Breast epithelium (tissue), 3 donors: ENCODE data around the gene UPK2.

Experiments used
- POLR2A ChIP-seq: fragments of 450-650 bp; IDR thresholded peaks from one replicate; pipeline ENCODE4 v1.6.1; 2016; ENCODE audit warnings: antibody characterized with exemption, mild to moderate bottlenecking, moderate library complexity
- POLR2AphosphoS5 ChIP-seq, 3 donors: sonication (generic); formaldehyde crosslinking; IDR thresholded peaks; one replicate each; pipeline ENCODE4 v1.6.1; 2017; ENCODE audit warnings: antibody characterized with exemption in 3 of 3
- TF ChIP-seq, protein P1 (sequence below), 3 donors: fragments of 450-650 bp; IDR thresholded peaks; one replicate each; pipeline ENCODE4 v1.5.1; 2016 to 2017; ENCODE audit warnings: antibody characterized with exemption in 3 of 3, mild to moderate bottlenecking in 3 of 3, moderate library complexity in 3 of 3

DNA sequence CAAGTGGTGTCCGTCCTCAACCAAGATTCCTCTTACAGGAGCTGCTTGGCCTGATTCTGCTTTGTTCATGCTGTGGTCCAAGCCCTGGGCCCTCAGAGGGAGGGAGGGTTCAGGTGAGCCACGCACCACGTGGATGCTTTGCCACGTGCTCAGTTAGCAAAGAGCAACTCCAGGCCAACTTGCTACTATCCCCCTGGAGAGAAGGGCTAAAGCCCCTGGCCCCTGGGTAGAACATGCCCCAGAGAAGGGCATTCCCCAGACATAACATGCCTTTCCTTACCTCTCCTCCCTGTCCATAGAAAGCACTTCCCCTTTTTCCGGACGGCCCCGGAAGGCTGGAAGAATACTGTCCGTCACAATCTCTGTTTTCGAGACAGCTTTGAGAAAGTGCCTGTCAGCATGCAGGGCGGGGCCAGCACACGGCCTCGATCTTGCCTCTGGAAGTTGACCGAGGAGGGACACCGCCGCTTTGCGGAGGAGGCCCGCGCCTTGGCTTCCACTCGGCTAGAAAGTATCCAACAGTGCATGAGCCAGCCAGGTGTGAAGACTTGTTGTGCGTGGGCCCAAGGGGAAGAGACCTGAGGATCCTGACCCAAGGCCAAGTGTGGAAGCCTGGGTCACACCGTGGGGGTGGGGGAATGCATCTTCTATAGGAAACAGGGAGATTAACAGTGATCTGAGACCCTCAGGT lies 24.2 kb downstream of the UPK2 start:
- TF ChIP-seq, protein P1, sequence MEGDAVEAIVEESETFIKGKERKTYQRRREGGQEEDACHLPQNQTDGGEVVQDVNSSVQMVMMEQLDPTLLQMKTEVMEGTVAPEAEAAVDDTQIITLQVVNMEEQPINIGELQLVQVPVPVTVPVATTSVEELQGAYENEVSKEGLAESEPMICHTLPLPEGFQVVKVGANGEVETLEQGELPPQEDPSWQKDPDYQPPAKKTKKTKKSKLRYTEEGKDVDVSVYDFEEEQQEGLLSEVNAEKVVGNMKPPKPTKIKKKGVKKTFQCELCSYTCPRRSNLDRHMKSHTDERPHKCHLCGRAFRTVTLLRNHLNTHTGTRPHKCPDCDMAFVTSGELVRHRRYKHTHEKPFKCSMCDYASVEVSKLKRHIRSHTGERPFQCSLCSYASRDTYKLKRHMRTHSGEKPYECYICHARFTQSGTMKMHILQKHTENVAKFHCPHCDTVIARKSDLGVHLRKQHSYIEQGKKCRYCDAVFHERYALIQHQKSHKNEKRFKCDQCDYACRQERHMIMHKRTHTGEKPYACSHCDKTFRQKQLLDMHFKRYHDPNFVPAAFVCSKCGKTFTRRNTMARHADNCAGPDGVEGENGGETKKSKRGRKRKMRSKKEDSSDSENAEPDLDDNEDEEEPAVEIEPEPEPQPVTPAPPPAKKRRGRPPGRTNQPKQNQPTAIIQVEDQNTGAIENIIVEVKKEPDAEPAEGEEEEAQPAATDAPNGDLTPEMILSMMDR (IDR thresholded peaks at IDR 0.05), result no peak
- no peak for TF ChIP-seq POLR2A
- no peak for TF ChIP-seq POLR2AphosphoS5 (IDR thresholded peaks at IDR 0.05)
